GM10266 (cell line): ENCODE data around the gene FIBIN.

Experiments
- DNase-seq: peaks from one replicate; pipeline ENCODE4 v3.0.0; 2012; ENCODE audit errors: extremely low spot score
- TF ChIP-seq, protein P1 (sequence below): IDR thresholded peaks from 2 replicates; pipeline ENCODE4 v1.5.1; 2012; ENCODE audit warnings: mild to moderate bottlenecking, low read depth; ENCODE audit not compliant: control insufficient read depth, insufficient read depth; ENCODE audit errors: missing control alignments

Gene FIBIN

DNA sequence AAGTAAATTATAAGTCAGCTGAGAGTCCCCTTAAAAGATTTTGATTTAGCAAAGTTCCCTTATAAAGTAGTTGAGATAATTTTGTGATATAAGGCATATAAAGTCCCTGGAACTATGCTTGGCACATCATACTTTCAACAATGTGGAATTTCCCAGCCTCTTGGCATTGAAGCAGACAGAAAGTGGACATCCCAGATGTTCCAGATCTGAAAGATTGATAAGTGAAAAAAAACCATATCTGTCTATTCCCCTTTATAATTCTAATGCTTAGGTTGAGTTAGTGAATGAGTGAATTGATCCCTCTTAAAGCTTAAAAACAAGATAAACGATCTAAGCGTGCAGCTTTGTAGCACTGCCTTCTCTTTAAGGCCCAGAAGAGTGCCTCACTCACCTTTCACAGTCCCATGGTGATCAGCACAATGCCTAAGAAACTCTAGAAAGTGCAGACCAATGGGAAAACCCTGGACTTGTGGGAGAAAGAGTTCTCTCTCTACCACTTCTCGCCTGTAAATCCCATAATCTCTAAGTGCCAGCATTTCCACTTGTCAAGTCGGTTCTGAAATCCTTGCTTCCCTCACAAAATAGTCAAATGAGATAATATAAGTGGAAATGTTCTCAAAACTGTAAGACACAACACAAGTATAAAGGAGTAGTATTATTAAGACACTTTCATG is 17.8 kb downstream of the FIBIN start:
- DNase-seq: no peak
- TF ChIP-seq, protein P1, sequence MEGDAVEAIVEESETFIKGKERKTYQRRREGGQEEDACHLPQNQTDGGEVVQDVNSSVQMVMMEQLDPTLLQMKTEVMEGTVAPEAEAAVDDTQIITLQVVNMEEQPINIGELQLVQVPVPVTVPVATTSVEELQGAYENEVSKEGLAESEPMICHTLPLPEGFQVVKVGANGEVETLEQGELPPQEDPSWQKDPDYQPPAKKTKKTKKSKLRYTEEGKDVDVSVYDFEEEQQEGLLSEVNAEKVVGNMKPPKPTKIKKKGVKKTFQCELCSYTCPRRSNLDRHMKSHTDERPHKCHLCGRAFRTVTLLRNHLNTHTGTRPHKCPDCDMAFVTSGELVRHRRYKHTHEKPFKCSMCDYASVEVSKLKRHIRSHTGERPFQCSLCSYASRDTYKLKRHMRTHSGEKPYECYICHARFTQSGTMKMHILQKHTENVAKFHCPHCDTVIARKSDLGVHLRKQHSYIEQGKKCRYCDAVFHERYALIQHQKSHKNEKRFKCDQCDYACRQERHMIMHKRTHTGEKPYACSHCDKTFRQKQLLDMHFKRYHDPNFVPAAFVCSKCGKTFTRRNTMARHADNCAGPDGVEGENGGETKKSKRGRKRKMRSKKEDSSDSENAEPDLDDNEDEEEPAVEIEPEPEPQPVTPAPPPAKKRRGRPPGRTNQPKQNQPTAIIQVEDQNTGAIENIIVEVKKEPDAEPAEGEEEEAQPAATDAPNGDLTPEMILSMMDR: no peak

- TF ChIP-seq, protein P1: no peak
- DNase-seq: no peak
Measured at GRCh38 chr11:27012234-27012921, 18.5 kb downstream of the FIBIN start.

- no peak for DNase-seq
- TF ChIP-seq, protein P1: no peak
Measured at GRCh38 chr11:27013781-27014361, 20.0 kb downstream of the FIBIN start.

- TF ChIP-seq, protein P1: no peak
- DNase-seq: no peak
Measured at GRCh38 chr11:27018902-27019529, 25.1 kb downstream of the FIBIN start.

- TF ChIP-seq, protein P1: no peak
- no peak for DNase-seq
Measured at GRCh38 chr11:27020751-27021150, 26.8 kb downstream of the FIBIN start.

- DNase-seq: no peak
- TF ChIP-seq, protein P1: no peak
Measured at GRCh38 chr11:27022659-27023251, 28.8 kb downstream of the FIBIN start.
